Measurements from ENCODE around the gene C1orf159. TPM values are rescaled to one million over a fixed set of nuclear protein-coding genes. Genes with fewer than 3 reads are reported as not detected.
A peak's percentile ranks its signal among the peaks of the same experiment; 100 is the strongest.

The C1orf159 gene
- total and polyA plus RNA-seq, 2 of the 8 experiments (the other 6 are each of a cell fraction or from before 2014, with no cell fraction given): 10.0 to 10.9 TPM

DNA sequence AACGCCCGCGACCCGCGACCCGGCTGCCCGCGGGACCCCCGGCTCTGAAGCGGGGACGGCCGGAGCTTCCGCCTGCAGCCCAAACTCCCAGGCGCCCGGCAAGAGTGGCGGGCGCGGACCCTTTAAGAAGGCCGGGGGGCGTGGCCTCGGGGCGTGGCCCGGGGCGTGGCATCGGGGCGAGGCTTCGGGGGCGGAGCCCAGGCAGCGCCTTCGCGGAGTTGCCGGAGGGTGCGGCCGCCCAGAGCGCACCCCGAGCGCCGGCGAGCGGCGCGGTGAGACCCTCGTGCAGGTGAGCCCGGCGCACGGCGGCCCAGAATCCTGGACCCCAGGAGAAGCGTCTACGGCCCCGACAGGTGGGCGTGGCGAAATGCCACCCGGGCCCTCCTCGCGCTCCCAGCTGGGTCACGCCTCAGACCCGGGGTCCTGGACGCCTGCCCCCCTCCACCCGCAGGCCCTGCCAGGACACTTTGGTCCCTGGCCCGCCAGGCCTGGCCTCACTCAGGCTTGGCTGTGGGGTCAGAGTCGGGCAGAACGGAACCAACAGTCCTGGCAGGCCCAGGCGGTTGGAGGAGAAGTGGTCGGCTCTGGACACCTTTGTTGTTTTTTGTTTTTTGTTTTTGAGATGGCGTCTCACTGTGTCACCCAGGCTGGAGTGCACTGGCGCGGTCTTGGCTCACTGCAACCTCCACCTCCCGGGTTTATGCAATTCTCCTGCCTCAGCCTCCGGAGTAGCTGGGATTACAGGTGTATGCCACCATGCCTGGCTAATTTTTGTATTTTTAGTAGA is 56.2 kb downstream of the C1orf159 start (continued):
- TF ChIP-seq SP1 (IDR thresholded peaks at IDR 0.05; ENCODE audit: low read depth, low read length) (peak; percentile 28; the same call in 1 of the 2 replicates), EGR1 (IDR thresholded peaks at IDR 0.05; ENCODE audit: borderline replicate concordance, low read depth, low read length) (no peak), BACH1 (IDR thresholded peaks at IDR 0.05; ENCODE audit: low read length) (no peak), ATF3 (IDR thresholded peaks at IDR 0.05; ENCODE audit: insufficient read depth, low read depth, low read length) (no peak), MAX (IDR thresholded peaks at IDR 0.05) (no peak), RAD21 (IDR thresholded peaks at IDR 0.05 in 1 of 2, conservative IDR thresholded peaks at IDR 0.05 in 1 of 2; ENCODE audit: low read depth in 2 of 2, low read length in 2 of 2) (no peak), POLR2A (IDR thresholded peaks at IDR 0.05; ENCODE audit: control extremely low read depth in 1 of 2, low read depth in 2 of 2, low read length in 2 of 2) (no peak), KDM4A (IDR thresholded peaks at IDR 0.05; ENCODE audit: low read depth, low read length, severe bottlenecking) (peak; percentile 60), CTBP2 (IDR thresholded peaks at IDR 0.05; ENCODE audit: borderline replicate concordance, insufficient read depth, insufficient read length, low read length) (peak; percentile 28), SRF (IDR thresholded peaks at IDR 0.05; ENCODE audit: low read depth, low read length) (no peak), PHF8 (conservative IDR thresholded peaks at IDR 0.05; ENCODE audit: low read depth, low read length) (0 out of 2 replicates have a peak, but pooled peaks have one; percentile 46), ASH2L (IDR thresholded peaks at IDR 0.05; ENCODE audit: low read length) (no peak), FOSL1 (IDR thresholded peaks at IDR 0.05; ENCODE audit: insufficient read depth, low read depth, low read length) (no peak), ZNF274 (IDR thresholded peaks at IDR 0.05; ENCODE audit: borderline replicate concordance, extremely low read depth, low read length) (no peak), CBX5 (IDR thresholded peaks at IDR 0.05; ENCODE audit: low read depth, low read length) (no peak), HDAC2 (IDR thresholded peaks at IDR 0.05; ENCODE audit: borderline replicate concordance in 1 of 2, low read depth in 2 of 2, low read length in 2 of 2) (no peak), SP2 (IDR thresholded peaks at IDR 0.05; ENCODE audit: low read length) (no peak), MAFK (IDR thresholded peaks at IDR 0.05; ENCODE audit: low read depth, low read length) (no peak), TBP (IDR thresholded peaks at IDR 0.05; ENCODE audit: low read depth, low read length) (peak; percentile 40; the same call in 1 of the 2 replicates), CREB1 (IDR thresholded peaks at IDR 0.05) (0 out of 2 replicates have a peak, but pooled peaks have one; percentile 3), BRCA1 (IDR thresholded peaks at IDR 0.05; ENCODE audit: low read depth, low read length) (no peak)
- TF ChIP-seq, protein P1, sequence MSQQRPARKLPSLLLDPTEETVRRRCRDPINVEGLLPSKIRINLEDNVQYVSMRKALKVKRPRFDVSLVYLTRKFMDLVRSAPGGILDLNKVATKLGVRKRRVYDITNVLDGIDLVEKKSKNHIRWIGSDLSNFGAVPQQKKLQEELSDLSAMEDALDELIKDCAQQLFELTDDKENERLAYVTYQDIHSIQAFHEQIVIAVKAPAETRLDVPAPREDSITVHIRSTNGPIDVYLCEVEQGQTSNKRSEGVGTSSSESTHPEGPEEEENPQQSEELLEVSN (IDR thresholded peaks at IDR 0.05): no peak

Measured in H1 (cell line).